Upper lobe of left lung (tissue), 4 donors: ENCODE results near the gene ROMO1.

Experiments used
- CTCF ChIP-seq, 6 experiments: fragments of 450-650 bp in 4 of 6; fragments of 200-600 bp in 2 of 6; sonication (generic) in 2 of 6; IDR thresholded peaks; one replicate each; pipeline ENCODE4 v1.5.1; 2016 to 2019; ENCODE audit warnings: antibody characterized with exemption in 6 of 6
- EP300 ChIP-seq, 4 donors: sonication (generic); formaldehyde crosslinking; IDR thresholded peaks; one replicate each; pipeline ENCODE4 v1.5.1; 2017; ENCODE audit warnings: antibody characterized with exemption in 4 of 4, control low read depth in 2 of 4
- POLR2AphosphoS5 ChIP-seq, 2 donors: sonication (generic); formaldehyde crosslinking; IDR thresholded peaks; one replicate each; pipeline ENCODE4 v1.5.1; 2017; ENCODE audit warnings: antibody characterized with exemption in 2 of 2

- TF ChIP-seq EP300 (IDR thresholded peaks at IDR 0.05): no peak
- no peak for TF ChIP-seq CTCF (IDR thresholded peaks at IDR 0.05)
- no peak for TF ChIP-seq POLR2AphosphoS5 (IDR thresholded peaks at IDR 0.05)
Observed at GRCh38 chr20:35653430-35653734, 45.8 kb upstream of the ROMO1 start.
